Activated B cell treated with CpG ODN at 0.5 μM for 24 hours (primary cell): ENCODE data around the gene COG5. TPM values are rescaled to one million over a fixed set of nuclear protein-coding genes. Genes with fewer than 3 reads are reported as not detected.

Experiments
- ATAC-seq: fragments of 200-7000 bp; cut with Tn5 transposase; one replicate; pipeline ENCODE4 v1.10.0; 2021; ENCODE audit warnings: low read depth, mild to moderate bottlenecking, moderate library complexity
- CTCF ChIA-PET: fragments of 350-600 bp; sonication (Branson Sonifier 250); formaldehyde crosslinking; loops from one replicate; lab custom pipeline; 2021; ENCODE audit warnings: antibody characterized with exemption; lab: Charles Lee
- POLR2A ChIA-PET: fragments of 350-600 bp; sonication (Branson Sonifier 250); formaldehyde crosslinking; loops from one replicate; lab custom pipeline; 2021; ENCODE audit warnings: antibody characterized with exemption; lab: Charles Lee
- DNase-seq: peaks from one replicate; pipeline ENCODE4 v3.0.0; 2022
- H3K27ac Mint-ChIP-seq: one replicate; pipeline ENCODE4 v1.8.0; 2020; ENCODE audit warnings: mixed read lengths
- H3K27me3 Mint-ChIP-seq: one replicate; pipeline ENCODE4 v1.8.0; 2021; ENCODE audit warnings: mixed read lengths
- H3K36me3 Mint-ChIP-seq: one replicate; pipeline ENCODE4 v1.8.0; 2021; ENCODE audit warnings: low read depth, mixed read lengths
- H3K4me1 Mint-ChIP-seq: one replicate; pipeline ENCODE4 v1.8.0; 2021; ENCODE audit warnings: mixed read lengths
- H3K4me3 Mint-ChIP-seq: one replicate; pipeline ENCODE4 v1.8.0; 2020; ENCODE audit warnings: mild to moderate bottlenecking, mixed read lengths
- H3K9me3 Mint-ChIP-seq: one replicate; pipeline ENCODE4 v1.8.0; 2020; ENCODE audit warnings: mixed read lengths
- CTCF ChIP-seq: fragments of 200-600 bp; IDR thresholded peaks from one replicate; pipeline ENCODE4 v1.8.0; 2022; ENCODE audit warnings: antibody characterized with exemption, mild to moderate bottlenecking
- intact Hi-C: fragments of 100-400 bp; cut with micrococcal nuclease; formaldehyde crosslinking; loops from one replicate; pipeline ENCODE4 v1.15.1; 2024
- total RNA-seq: library from RNA; stranded (reverse); gene quantifications from 2 replicates; pipeline ENCODE4 v1.2.3, GENCODE V29; 2022

COG5 gene
- total RNA-seq, 1 donor from 2014 or later = 47.0 TPM

DNA sequence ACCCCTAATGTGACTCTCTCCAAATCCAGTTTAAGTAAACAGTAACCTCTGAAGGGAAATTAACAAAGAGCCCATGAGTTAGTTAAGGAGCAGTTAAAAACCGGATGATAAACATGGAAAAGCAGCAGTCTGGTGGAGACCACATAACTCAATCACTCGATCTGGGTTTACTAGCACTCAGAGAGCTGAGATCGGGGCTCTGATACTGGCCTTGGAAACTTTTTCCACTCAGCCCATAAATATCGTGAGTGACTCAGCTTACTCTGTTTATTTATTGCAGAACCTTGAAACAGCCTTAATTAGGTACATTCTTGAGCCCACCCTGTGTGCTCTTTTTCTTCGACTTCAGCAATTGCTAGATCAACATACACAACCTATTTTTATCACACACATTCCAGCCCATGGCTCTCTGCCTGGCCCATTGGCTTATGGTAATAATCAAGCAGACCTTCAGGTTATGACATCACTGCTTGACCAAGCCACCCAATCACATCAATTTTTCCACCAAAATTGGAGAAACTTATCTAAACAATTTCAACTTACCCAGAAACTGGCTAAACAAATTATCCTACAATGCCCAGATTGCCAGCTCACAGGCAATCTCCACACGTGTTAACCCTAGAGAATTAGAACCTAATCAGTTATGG is 176.0 kb downstream of the COG5 start:
- Mint-ChIP-seq H3K27me3 (no peaks in the 10 kb centered on the region), H3K36me3 (peaks cover 12% of the 10 kb centered on the region), H3K4me1 (peaks cover 5% of the 10 kb centered on the region), H3K9me3 (no peaks in the 10 kb centered on the region), H3K27ac (no peak overlapping the region), H3K4me3 (no peak overlapping the region)
- no peak for TF ChIP-seq CTCF
- ChIA-PET CTCF (no interaction called here), POLR2A (no interaction called here)
- ATAC-seq (no peak), DNase-seq (no peak)
- intact Hi-C loops = no loop called here

- Mint-ChIP-seq H3K36me3 (peaks cover 12% of the 10 kb centered on the region), H3K9me3 (no peaks in the 10 kb centered on the region), H3K4me3 (no peak overlapping the region), H3K27me3 (no peaks in the 10 kb centered on the region), H3K27ac (no peak overlapping the region), H3K4me1 (peaks cover 5% of the 10 kb centered on the region)
- DNase-seq = no peak
- ChIA-PET POLR2A (no interaction called here), CTCF (no interaction called here)
- no peak for TF ChIP-seq CTCF
- ATAC-seq = no peak
- intact Hi-C loops = no loop called here
These were observed 176.6 kb downstream of the COG5 start for GRCh38 chr7:107387128-107387527.

DNA sequence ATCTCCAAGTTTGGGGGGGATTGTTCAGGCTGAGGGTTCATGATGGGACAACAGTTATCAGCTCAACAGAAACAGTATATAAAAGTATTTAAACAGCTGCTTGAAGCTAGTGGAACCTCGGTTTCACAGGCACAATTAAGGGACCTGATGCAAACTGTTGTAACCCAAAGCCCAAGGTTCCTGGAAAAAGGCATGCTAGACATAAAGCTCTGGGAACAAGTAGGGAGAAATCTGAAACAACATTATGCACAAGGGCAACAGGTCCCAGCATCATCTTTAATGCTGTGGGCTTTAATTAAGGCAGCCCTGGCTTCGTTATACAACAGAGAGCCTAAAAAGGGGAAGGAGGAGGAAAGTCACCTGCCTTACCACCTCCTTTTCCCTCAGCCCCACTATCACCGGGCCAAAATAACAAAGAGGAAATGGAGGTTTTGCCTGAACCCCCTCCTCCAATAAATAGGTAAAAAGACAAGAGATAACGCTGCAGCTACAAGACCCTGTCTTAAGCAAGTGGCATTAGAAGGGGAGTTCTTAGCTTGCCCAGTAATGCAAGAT is 177.1 kb downstream of the COG5 start:
- intact Hi-C loops = no loop called here
- no peak overlapping the region for H3K4me3 Mint-ChIP-seq
- DNase-seq (no peak), ATAC-seq (no peak)
- ChIA-PET POLR2A (no interaction called here), CTCF (no interaction called here)
- TF ChIP-seq CTCF = no peak
- H3K36me3 Mint-ChIP-seq = peaks cover 12% of the 10 kb centered on the region
- peaks cover 5% of the 10 kb centered on the region for H3K4me1 Mint-ChIP-seq
- no peaks in the 10 kb centered on the region for H3K9me3 Mint-ChIP-seq
- no peak overlapping the region for H3K27ac Mint-ChIP-seq
- H3K27me3 Mint-ChIP-seq = no peaks in the 10 kb centered on the region

DNA sequence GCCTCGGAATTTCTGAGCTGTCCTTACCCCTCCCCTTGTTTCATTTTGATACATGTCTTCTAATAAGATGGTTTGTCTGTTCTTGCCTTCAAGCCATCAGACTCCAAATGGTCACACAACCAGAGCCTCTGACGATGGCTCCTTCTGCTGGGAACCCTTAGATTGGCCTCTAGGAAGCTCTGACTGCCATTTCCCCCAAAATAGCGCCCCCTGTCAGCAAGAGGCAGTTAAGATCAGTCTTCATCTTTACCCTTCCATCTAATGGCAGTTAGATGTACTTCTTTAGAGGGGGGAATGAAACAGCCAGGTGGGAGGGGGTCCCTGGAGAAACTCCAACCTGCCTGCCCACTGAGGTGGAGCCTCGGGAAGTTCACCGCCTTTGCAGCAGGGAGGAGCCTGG is 179.7 kb downstream of the COG5 start:
- no peaks in the 10 kb centered on the region for H3K27me3 Mint-ChIP-seq
- intact Hi-C loops = no loop called here
- no peak for TF ChIP-seq CTCF
- no peak overlapping the region for H3K4me3 Mint-ChIP-seq
- H3K9me3 Mint-ChIP-seq = no peaks in the 10 kb centered on the region
- no peak for DNase-seq
- ATAC-seq = no peak
- peaks cover 5% of the 10 kb centered on the region for H3K4me1 Mint-ChIP-seq
- no peak overlapping the region for H3K27ac Mint-ChIP-seq
- POLR2A ChIA-PET = no interaction called here
- CTCF ChIA-PET = no interaction called here
- H3K36me3 Mint-ChIP-seq = peaks cover 6% of the 10 kb centered on the region

GRCh38 chr7:107383203-107383602 is 180.5 kb downstream of the COG5 start:
- ATAC-seq (no peak), DNase-seq (no peak)
- intact Hi-C loops = no loop called here
- Mint-ChIP-seq H3K9me3 (no peaks in the 10 kb centered on the region), H3K27ac (no peak overlapping the region), H3K36me3 (peaks cover 6% of the 10 kb centered on the region), H3K4me1 (peaks cover 5% of the 10 kb centered on the region), H3K27me3 (no peaks in the 10 kb centered on the region), H3K4me3 (no peak overlapping the region)
- no peak for TF ChIP-seq CTCF
- ChIA-PET POLR2A (no interaction called here), CTCF (no interaction called here)
